ENCODE data around the gene ERC2. TPM values are rescaled to one million over a fixed set of nuclear protein-coding genes. Genes with fewer than 3 reads are reported as not detected.

ERC2 gene
- polyA plus RNA-seq, 1 experiment = 0.07 TPM

DNA sequence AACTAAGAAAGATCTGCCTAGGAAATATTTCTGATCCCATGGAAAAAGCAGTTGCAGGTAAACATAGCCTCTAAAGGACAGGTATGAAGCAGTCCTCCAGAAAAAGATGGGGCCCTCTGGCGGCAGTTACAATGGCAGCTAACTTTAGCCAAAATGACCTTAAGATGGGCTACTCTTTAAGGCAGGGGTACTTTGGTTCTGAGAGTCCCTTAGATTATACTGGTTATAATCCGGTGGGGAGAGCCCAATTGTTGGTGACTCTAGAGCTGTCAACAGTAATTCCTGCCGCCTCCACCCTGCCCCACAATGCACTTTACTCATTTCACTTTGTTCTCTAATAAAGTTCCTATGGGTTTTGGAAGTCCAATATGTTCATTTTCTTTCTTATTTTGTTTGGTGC lies 568.4 kb downstream of the ERC2 start:
- ChIA-PET POLR2A (no interaction called here), CTCF (interaction anchor here (1.1 to 1.2 kb wide), 2 partner anchors 149 to 351 kb away, joined by 3 to 4 read pairs; no protein-coding TSS in a partner anchor)
- H3K9me3 ChIP-seq (ENCODE audit: control insufficient read depth, insufficient read depth, low read length) = no peaks in the 10 kb centered on the region
- TF ChIP-seq CTCF (IDR thresholded peaks at IDR 0.05; ENCODE audit: low read depth, low read length) = peak; percentile 47
- H3K27me3 ChIP-seq (ENCODE audit: control insufficient read depth, insufficient read depth, low read length) = peaks cover 6% of the 10 kb centered on the region
- no peak for DNase-seq (ENCODE audit: low read depth, low spot score)
- H3K4me3 ChIP-seq (ENCODE audit: low read depth, low read length) = no peak overlapping the region
- H3K27ac ChIP-seq (ENCODE audit: low read depth, low read length) = no peak overlapping the region

DNA sequence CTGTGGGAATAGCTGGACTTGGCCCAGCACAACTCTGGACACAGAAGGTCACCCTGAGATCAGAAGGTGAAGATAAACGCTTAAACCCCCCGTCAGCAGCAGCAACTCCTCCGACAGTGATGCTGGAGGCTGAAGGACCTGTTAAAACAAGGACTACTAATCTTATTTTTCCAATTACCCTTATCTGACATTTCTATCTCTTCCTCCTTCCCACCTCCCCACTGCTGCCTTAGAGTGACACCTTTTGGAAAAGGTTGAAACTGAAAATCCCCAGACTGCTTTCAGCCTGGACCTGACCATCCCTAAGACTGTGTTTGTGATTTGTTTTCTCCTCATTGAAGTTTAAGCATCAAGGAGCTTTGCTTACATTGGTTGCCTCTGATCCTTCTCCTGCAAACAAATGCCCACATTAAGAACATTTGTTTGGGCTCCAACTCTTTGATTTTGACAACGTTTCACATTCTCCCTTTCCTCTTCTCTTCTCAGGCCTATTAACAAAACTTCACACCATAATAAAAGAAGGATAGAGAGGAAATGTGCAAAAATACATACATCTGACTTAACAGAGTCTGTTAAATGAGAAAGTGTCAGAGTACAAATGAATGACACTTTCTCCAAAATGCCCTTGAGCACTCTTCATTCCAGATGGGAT lies 570.6 kb downstream of the ERC2 start:
- Histone ChIP-seq H3K9me3 (ENCODE audit: control insufficient read depth, insufficient read depth, low read length) (no peaks in the 10 kb centered on the region), H3K27me3 (ENCODE audit: control insufficient read depth, insufficient read depth, low read length) (peaks cover 6% of the 10 kb centered on the region), H3K4me3 (ENCODE audit: low read depth, low read length) (no peak overlapping the region), H3K27ac (ENCODE audit: low read depth, low read length) (no peak overlapping the region)
- TF ChIP-seq CTCF (IDR thresholded peaks at IDR 0.05; ENCODE audit: low read depth, low read length) = peak; percentile 62
- CTCF ChIA-PET = interaction anchor here (0.8 to 1.8 kb wide), 3 partner anchors 155 to 1045 kb away, joined by 3 to 6 read pairs (median 3); no protein-coding TSS in a partner anchor
- POLR2A ChIA-PET = no interaction called here
- DNase-seq (ENCODE audit: low read depth, low spot score) = no peak

DNA sequence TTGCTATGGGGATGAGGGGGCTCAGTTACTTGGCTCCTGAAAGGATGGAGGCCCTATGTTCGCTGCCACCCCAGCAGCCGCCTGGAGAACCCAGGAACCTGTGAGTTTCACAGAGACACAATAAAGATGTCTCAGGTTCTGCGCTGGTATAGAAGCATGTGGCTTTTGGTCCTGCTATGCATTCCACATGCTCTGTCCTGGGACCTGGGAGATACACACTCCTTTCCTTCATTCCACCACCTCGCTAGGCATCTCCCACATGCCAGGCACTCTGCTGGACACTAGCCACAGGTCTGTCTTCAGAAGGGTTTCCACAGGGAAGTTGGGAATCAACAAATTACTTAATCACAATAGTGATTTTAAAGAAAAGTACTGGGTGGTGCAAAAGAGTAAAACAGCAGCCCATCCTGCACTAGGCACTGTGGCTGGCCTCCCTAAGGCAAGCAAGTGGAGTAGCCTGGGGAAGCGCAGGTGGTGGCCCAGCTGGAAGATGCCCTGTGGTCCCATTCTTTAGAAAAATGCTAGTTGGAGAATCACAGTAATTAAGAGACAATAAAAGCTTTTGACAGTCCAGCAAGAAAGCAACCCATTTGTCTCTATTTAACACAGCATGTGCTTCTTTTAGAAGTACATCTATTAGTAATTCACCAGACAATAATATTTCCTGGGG lies 572.2 kb downstream of the ERC2 start:
- Histone ChIP-seq H3K4me3 (ENCODE audit: low read depth, low read length) (no peak overlapping the region), H3K27me3 (ENCODE audit: control insufficient read depth, insufficient read depth, low read length) (peaks cover 6% of the 10 kb centered on the region), H3K9me3 (ENCODE audit: control insufficient read depth, insufficient read depth, low read length) (no peaks in the 10 kb centered on the region), H3K27ac (ENCODE audit: low read depth, low read length) (no peak overlapping the region)
- no peak for TF ChIP-seq CTCF (IDR thresholded peaks at IDR 0.05; ENCODE audit: low read depth, low read length)
- CTCF ChIA-PET = interaction anchor here (0.5 kb wide), 1 partner anchor 1947 kb away, joined by 5 read pairs; no protein-coding TSS in a partner anchor
- DNase-seq (ENCODE audit: low read depth, low spot score) = no peak
- POLR2A ChIA-PET = no interaction called here

DNA sequence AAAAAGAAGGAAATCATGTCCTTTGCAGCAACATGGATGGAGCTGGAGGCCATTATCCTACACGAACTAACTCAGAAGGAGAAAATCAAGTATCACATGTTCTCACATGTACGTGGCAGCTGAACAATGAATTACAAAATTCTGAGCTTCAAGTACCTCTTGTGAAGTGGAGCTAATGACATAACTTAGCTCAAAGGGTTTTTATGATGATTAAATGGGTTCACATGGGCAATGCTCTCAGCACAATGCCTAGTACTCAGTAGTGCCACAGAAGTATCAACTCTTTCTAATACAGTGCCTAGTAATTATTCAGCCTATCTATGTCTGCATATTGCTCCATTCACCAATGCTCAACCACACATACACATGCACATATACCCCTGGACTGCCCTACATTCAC lies 573.7 kb downstream of the ERC2 start:
- CTCF ChIA-PET = interaction anchor here (0.6 kb wide), 1 partner anchor 759 kb away, joined by 3 read pairs; no protein-coding TSS in a partner anchor
- POLR2A ChIA-PET = no interaction called here

More for the DNA sequence above, 573.7 kb downstream of the ERC2 start:
- Histone ChIP-seq H3K9me3 (ENCODE audit: control insufficient read depth, insufficient read depth, low read length) (no peaks in the 10 kb centered on the region), H3K4me3 (ENCODE audit: low read depth, low read length) (no peak overlapping the region), H3K27ac (ENCODE audit: low read depth, low read length) (no peak overlapping the region), H3K27me3 (ENCODE audit: control insufficient read depth, insufficient read depth, low read length) (no peaks in the 10 kb centered on the region)
- DNase-seq (ENCODE audit: low read depth, low spot score) = no peak
- TF ChIP-seq CTCF (IDR thresholded peaks at IDR 0.05; ENCODE audit: low read depth, low read length) = no peak
